KMS-11 (cell line): ENCODE measurements around the gene ARHGEF1.

Experiments
- H2AFZ ChIP-seq: fragments of 200-600 bp; sonication (generic); 2 replicates; pipeline ENCODE4 v1.6.1; 2016; ENCODE audit warnings: antibody characterized with exemption, mixed run types, low read depth
- H3K27ac ChIP-seq: fragments of 200-600 bp; sonication (generic); 2 replicates; pipeline ENCODE4 v1.6.1; 2016; ENCODE audit warnings: mild to moderate bottlenecking, mixed run types
- H3K27me3 ChIP-seq: fragments of 200-600 bp; sonication (generic); 2 replicates; pipeline ENCODE4 v1.6.1; 2017; ENCODE audit warnings: mild to moderate bottlenecking, low read depth, mixed run types, moderate library complexity; ENCODE audit not compliant: insufficient read depth
- H3K36me3 ChIP-seq: fragments of 200-600 bp; sonication (generic); 2 replicates; pipeline ENCODE4 v1.6.1; 2017; ENCODE audit warnings: mild to moderate bottlenecking, mixed run types; ENCODE audit not compliant: insufficient read depth
- H3K4me1 ChIP-seq: fragments of 200-600 bp; sonication (generic); 2 replicates; pipeline ENCODE4 v1.6.1; 2016; ENCODE audit warnings: mild to moderate bottlenecking, low read depth, mixed run types; ENCODE audit not compliant: poor library complexity, severe bottlenecking
- H3K4me2 ChIP-seq: fragments of 200-600 bp; sonication (generic); 2 replicates; pipeline ENCODE4 v1.7.0; 2016; ENCODE audit warnings: mild to moderate bottlenecking, mixed run types
- H3K4me3 ChIP-seq: fragments of 200-600 bp; sonication (generic); IDR thresholded peaks from 2 replicates; pipeline ENCODE4 v1.6.1; 2017; ENCODE audit warnings: low read depth, low read length, mixed read lengths; ENCODE audit not compliant: insufficient read depth
- H3K79me2 ChIP-seq: fragments of 200-600 bp; sonication (generic); 2 replicates; pipeline ENCODE4 v1.6.1; 2016; ENCODE audit warnings: low read depth, mixed run types; ENCODE audit not compliant: insufficient read depth
- H3K9ac ChIP-seq: fragments of 200-600 bp; sonication (generic); 2 replicates; pipeline ENCODE4 v1.6.1; 2016; ENCODE audit warnings: mild to moderate bottlenecking, mixed run types
- H4K20me1 ChIP-seq: fragments of 200-600 bp; sonication (generic); 2 replicates; pipeline ENCODE4 v1.6.1; 2016; ENCODE audit warnings: mild to moderate bottlenecking, mixed run types; ENCODE audit not compliant: insufficient read depth
- TF ChIP-seq, protein P1 (sequence below): fragments of 200-600 bp; sonication (generic); conservative IDR thresholded peaks from 2 replicates; pipeline ENCODE4 v1.6.1; 2017; ENCODE audit warnings: low read depth, mild to moderate bottlenecking, antibody characterized with exemption, low read length, moderate library complexity, mixed read lengths

ARHGEF1 gene

DNA sequence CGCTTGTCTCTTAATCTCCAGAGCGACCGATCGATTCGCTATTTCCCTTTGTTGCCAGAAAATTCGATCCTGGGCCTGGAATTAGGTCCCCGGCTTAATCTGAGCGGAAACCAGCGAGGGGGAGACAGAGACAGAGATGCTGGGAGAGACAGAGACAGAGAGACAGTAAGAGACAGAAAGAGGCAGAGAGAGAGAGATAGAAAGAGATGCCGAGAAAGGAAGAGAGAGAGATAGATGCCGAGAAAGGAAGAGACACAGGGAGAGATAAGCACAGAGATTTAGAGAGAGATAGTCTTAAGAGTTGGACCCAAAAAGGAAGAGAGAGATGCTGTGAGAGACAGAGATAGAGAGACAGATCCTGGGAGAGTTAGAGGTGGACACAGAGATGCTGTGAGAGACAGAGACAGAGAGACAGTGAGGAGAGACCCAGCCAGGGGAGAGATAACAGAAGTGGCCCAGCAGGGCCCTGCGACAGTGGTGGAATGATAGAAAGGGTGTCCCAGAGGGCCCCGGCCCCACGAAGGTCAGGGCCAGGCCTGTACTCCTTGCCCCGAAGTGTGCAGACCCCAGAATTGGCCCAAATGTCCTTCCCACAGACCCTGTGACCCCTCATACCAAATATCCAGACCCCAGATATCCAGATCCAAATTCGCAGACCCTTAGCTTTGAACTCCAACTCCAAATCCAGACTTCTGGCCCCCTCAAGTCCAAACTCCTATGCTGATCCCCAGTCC is 43.9 kb downstream of the ARHGEF1 start:
- Histone ChIP-seq H3K4me1 (no peaks in the 10 kb centered on the region), H3K27me3 (peaks cover 91% of the 10 kb centered on the region), H3K79me2 (no peaks in the 10 kb centered on the region), H3K4me3 (no peak overlapping the region), H3K9ac (no peak overlapping the region), H3K36me3 (no peaks in the 10 kb centered on the region), H2AFZ (no peak overlapping the region), H4K20me1 (no peaks in the 10 kb centered on the region), H3K4me2 (no peak overlapping the region), H3K27ac (no peak overlapping the region)
- TF ChIP-seq, protein P1, sequence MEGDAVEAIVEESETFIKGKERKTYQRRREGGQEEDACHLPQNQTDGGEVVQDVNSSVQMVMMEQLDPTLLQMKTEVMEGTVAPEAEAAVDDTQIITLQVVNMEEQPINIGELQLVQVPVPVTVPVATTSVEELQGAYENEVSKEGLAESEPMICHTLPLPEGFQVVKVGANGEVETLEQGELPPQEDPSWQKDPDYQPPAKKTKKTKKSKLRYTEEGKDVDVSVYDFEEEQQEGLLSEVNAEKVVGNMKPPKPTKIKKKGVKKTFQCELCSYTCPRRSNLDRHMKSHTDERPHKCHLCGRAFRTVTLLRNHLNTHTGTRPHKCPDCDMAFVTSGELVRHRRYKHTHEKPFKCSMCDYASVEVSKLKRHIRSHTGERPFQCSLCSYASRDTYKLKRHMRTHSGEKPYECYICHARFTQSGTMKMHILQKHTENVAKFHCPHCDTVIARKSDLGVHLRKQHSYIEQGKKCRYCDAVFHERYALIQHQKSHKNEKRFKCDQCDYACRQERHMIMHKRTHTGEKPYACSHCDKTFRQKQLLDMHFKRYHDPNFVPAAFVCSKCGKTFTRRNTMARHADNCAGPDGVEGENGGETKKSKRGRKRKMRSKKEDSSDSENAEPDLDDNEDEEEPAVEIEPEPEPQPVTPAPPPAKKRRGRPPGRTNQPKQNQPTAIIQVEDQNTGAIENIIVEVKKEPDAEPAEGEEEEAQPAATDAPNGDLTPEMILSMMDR, result no peak

- peaks cover 91% of the 10 kb centered on the region for H3K27me3 ChIP-seq
- H3K4me3 ChIP-seq, result no peak overlapping the region
- no peak overlapping the region for H3K9ac ChIP-seq
These were observed 44.7 kb downstream of the ARHGEF1 start for GRCh38 chr19:41927497-41928192.

DNA sequence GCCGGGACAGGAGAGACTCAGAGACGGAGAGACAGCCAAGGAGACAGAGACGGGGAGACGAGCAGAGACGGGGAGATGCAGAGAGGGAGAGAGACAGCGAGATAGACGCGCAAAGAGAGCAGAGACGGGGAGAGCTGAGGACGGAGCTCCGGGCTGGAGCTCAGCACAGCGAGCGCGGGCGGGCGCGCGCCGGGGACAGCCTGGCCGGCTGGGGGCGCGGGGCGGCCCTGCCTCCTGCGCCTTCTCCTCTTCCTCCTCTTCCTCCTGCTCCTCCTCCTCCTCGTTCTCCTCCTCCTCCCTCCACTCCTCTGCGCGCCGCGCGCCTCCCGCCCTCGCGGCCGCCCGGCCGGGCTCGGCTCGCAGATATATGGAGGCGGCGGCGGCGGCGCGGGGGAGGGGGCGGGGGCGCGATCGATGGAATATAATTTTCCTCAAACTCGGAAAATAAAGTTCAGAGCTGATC is 45.3 kb downstream of the ARHGEF1 start, which contains the start of gene ERFL:
ERFL (minus strand) TSS at position 229 of the 463 bp plus-strand sequence. CDS start 15,530 bp downstream, outside the sequence.
- Histone ChIP-seq H2AFZ (no peak within 1 kb of the TSS), H4K20me1 (no peaks in the 10 kb centered on the region), H3K9ac (no peak within 1 kb of the TSS), H3K27me3 (peaks cover 91% of the 10 kb centered on the region), H3K79me2 (no peaks in the 10 kb centered on the region), H3K27ac (no peak within 1 kb of the TSS), H3K36me3 (no peaks in the 10 kb centered on the region), H3K4me2 (no peak within 1 kb of the TSS), H3K4me1 (no peaks in the 10 kb centered on the region), H3K4me3 (no peak within 1 kb of the TSS)
- TF ChIP-seq, protein P1, result no peak

More at GRCh38 chr19:41927497-41928192, 44.7 kb downstream of the ARHGEF1 start:
- Histone ChIP-seq H3K4me1 (no peaks in the 10 kb centered on the region), H4K20me1 (no peaks in the 10 kb centered on the region), H3K36me3 (no peaks in the 10 kb centered on the region), H3K27ac (no peak overlapping the region), H3K79me2 (no peaks in the 10 kb centered on the region), H2AFZ (no peak overlapping the region), H3K4me2 (no peak overlapping the region)
- TF ChIP-seq, protein P1, result no peak

DNA sequence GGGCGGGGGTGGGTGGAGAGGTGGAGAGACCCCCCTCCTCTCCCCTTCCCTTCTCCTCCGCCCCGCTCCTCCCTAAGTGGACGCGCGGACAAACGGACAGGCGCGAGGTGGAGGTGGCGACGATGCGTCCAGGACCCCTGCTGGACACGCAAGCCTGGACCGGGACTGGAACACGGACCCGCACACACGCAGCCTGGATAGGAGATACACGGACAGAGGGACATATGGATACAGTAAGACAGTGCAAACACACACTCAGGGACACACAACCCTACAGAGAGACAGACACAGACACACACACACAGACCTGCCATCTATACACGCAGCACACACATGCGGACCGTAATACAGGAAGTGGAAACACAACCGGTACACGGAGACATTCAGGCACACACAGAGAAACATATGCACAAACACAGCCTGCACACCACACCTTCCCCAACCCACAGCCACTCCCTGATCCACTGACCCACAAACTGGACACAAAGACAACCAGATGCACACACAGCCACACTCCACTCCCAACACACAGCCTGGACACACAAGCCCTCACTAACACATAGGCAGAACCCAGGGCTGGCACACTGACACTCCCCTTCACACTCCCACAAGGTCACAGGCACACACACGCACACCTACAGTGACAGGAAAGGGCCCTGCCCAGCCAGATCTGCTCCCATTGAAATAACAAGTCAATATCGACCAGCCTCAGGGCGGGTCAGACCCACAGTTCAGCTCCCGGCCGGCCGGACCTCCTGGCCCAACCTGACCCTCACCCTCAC is 46.0 kb downstream of the ARHGEF1 start:
- no peaks in the 10 kb centered on the region for H3K36me3 ChIP-seq
- no peaks in the 10 kb centered on the region for H3K4me1 ChIP-seq
- H2AFZ ChIP-seq, result no peak overlapping the region
- TF ChIP-seq, protein P1, result no peak
- no peak overlapping the region for H3K9ac ChIP-seq
- H3K4me3 ChIP-seq, result no peak overlapping the region
- no peaks in the 10 kb centered on the region for H3K79me2 ChIP-seq
- no peak overlapping the region for H3K27ac ChIP-seq
- H4K20me1 ChIP-seq, result no peaks in the 10 kb centered on the region
- H3K27me3 ChIP-seq, result peaks cover 97% of the 10 kb centered on the region
- no peak overlapping the region for H3K4me2 ChIP-seq
